NCI-H2227 (cell line): Measurements from ENCODE around the gene B4GALT2.

Experiments
- DNase-seq: peaks from one replicate; lab custom pipeline; 2025; ENCODE audit not compliant: unreplicated experiment; lab: John Stamatoyannopoulos, UW

The B4GALT2 gene

GRCh38 chr1:44027320-44027719 is 48.3 kb downstream of the B4GALT2 start:
- no peak for DNase-seq

- peak; percentile 78 for DNase-seq
Observed at GRCh38 chr1:44029260-44029910, 50.4 kb downstream of the B4GALT2 start.

DNA sequence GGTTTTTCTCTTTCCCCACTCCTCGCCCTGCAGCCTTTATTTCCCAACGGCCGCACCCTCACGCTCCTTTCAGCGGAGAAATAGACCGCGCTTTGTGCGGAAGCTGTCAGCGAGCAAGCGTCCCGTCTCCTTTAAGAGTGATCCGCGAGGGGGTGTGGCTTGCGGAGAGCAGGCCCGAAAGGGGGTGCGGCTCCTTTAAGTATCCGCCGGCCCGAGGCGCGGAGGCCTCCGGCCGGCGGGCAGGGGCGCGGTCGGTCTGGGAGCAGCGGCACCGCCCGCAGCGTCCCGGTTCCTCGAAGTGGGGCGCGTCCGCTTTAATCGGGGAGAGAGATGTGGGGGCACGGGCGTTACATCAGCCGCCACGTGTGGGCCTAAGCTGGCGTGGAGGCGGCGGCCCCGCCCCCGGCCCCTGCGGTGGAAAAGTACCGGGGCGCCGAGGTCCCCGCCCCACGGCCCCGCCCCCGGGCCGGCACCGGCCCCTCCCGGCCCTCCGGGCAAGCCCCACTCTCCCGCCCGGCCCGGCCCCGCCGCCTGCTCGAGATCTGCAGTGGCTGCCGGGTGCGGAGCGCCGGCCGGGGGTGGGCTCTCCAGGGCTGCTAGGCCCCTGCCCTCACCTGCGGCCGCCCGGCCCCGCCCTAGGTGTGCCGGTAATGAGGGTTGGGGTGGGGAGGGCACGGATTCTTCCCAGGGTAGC is 51.0 kb downstream of the B4GALT2 start:
- DNase-seq: peak; percentile 91

DNA sequence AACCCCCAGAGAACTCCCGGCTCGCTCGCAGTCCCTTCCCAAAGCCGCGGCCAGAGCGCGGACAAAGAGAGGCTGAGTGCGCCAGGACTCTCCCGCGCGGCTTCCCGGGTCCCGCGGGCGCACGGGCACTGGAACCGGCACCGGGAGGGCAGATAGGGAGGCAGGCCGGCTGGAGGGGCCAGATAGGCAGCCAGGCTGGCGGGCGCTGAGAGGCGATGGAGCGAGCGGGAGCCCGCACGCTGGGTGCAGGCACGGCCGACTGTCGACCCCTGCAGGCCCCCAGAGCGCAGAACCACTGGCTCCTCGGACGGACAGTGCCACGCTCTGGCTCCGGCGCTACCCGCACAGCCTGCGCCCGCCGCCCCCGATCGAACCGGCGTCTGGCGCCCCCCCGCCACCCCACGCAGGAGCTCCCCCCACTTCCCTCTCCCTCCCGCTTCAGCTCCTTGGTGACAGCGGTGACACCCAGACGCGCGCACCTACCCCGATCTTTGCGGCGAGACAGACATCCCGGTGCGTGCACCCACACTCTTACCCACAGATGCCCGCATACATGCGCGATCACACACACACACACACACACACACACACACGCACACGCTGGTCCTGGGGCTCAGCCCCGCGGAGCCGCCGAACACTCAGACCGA is 51.7 kb downstream of the B4GALT2 start:
- DNase-seq: peak; percentile 64

DNA sequence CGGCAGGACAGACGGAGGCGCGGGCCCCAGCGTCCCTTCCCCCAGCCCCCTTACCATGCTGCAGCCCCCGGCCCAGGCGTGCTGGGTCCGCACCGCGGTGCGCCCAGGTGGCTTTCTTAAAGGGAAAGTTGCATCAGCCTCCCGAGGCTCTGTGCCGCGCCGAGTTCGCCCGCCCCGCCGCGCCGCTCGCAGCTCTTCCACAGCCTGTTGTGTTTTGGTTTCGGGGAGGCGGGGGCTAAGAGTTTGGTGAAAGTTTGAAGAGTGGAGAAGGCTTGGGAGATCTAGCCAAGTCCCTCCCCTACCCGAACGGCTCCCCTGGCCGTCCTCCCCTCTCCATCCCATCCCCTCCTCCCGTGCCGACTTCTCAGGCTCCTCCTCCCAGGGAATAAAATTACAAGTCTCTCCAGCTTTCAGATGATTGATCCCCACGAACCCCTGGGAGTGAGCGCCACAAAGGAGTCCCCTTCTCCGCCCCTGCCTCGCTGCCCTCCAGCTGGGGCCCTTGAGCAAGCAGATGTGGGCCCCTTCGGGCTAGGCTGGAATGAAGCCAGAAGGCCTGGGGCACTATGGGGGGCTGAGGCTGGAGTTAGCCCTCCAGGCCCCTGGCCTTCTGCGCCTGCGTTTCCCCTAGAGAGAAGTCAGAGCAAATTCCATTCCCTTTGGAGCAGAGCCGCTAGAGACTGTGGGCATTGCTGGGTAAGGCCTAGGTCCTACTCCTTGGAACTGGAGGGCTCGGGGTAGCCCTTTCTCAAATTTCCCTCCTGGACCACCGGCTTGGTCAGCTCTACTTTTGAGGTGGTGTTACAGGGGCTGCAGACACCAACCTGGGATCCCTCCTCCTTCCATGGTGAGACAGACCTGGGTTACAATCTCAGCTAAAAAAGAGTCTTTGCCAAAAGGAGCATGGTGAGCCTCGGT is 52.5 kb downstream of the B4GALT2 start, which contains the start of gene SLC6A9:
SLC6A9 (minus strand) TSS at position 211 of the 918 bp plus-strand sequence. CDS start 7,185 bp downstream, outside the sequence.
- DNase-seq: peak; percentile 52

DNA sequence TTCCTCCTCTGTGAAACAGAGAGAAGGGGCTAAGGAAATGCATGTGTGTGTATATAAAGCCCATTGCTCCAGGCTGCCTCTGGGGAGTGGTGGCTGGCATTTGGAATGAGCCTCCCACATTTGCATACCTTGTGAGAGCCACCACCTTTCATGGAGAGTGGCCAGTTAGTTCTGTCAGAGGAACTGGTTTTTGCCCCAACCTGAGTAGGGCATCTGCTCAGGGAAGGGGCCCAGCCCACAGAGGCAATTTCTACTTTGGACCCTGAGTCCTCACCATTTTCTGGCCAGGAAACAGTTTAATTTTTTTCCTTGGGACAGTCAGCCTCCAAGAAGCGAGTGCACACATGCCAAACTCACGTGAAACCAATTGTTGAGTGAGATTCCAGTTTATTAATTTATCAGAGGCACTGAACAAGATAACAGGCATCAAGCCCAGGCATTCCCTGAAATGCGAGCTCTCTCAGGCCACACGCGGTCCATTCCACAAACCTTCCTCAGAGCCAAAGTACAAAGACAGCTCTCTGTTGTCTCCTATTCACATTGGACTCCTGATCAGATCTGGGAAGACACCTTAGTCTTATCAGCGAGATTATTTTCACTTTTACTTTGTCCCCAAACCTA is 53.3 kb downstream of the B4GALT2 start:
- DNase-seq: no peak

- DNase-seq: no peak
Observed at GRCh38 chr1:44033041-44033575, 54.1 kb downstream of the B4GALT2 start.

DNA sequence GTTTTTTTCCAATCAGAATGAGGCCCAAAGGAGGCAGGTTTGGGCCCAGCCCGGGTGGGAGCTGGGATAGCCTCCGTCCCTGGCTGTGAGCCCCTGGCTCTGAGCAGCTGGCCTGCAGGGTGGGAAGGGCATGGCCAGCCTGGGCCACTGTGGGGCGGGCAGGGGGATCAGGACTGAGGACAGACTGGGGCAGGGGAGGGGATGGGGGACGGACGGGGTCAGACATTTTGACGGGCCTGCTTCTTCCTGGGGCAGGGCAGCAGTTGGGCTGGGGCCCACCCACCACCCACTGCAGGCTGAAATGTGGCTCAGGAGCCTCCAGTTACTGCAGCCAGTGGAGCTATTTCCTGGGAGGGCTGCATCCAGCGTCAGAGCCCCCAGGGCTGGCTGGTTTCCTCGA is 54.7 kb downstream of the B4GALT2 start:
- no peak for DNase-seq

GRCh38 chr1:44034423-44034822 is 55.4 kb downstream of the B4GALT2 start:
- no peak for DNase-seq

DNA sequence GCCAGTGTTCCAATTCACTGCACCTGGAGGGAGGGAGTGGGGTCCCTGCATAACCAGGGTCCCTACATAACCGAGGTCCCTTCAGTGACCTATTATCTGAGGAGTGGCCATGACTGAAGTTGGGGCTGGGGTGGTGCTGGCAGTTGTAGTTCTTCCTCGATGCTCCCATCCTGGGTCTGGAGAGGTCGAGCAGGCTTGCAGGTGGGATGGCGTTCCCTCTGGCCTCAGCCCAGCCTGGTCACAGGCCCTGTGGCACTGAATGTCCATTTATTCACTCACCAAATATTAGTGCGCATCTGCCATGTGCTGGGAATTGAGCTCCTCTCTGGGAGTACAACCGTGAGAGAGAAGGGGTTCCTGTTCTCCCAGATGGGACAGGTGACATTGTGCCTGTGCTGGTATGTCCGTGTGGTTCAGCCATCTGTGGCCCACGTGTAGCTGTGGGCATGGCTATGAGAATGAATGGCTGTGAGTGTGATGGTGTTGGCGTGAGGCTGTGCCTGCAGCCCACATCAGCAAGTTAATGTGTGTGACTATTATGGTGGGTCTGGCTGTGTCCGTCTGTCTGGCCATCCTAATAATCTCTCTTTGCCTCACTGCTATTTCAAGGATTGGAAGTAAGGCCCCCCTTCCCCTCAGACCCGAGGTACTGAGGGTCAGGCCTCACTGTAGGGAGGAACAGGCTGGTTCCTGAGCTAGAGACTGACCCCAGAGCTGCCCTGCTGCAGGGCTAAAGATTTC is 56.1 kb downstream of the B4GALT2 start:
- no peak for DNase-seq

GRCh38 chr1:44035726-44036408 is 56.9 kb downstream of the B4GALT2 start:
- no peak for DNase-seq

GRCh38 chr1:44036409-44037139 is 57.6 kb downstream of the B4GALT2 start:
- peak; percentile 81 for DNase-seq

DNA sequence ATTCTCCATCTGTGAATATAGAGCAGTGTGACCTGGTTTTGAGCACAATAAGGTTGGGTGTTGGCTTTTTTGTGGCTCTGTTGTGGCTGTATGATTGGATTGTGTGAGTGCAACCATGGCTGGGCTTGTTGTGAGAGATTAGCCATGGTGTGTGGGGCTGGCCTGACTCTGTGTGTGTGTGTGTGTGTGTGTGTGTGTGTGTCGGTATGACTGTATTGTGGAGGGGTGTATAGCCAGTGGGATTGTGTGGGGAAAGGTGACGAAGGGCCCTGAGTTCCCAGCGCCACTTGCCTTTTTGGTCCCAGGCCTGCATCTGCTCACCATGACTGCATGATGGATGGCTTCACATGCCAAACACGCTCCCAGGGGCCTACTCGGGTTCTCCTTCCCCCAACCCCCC is 58.1 kb downstream of the B4GALT2 start:
- peak; percentile 59 for DNase-seq

GRCh38 chr1:44038876-44039657 is 60.1 kb downstream of the B4GALT2 start:
- no peak for DNase-seq

GRCh38 chr1:44040418-44040817 is 61.4 kb downstream of the B4GALT2 start:
- DNase-seq: no peak
